D721Med (cell line): ENCODE results near the gene SORL1-AS1.

Source experiments
- DNase-seq: peaks from one replicate; pipeline ENCODE4 v3.0.0; 2011; ENCODE audit warnings: low spot score; ENCODE audit not compliant: insufficient read length
- FAIRE-seq: peaks from 2 replicates; lab custom pipeline; 2011; peaks lifted over from hg19 to GRCh38; lab: Jason Lieb, UNC
- TF ChIP-seq, protein P1 (sequence below): IDR thresholded peaks from 2 replicates; pipeline ENCODE4 v1.5.1; 2012; ENCODE audit warnings: mild to moderate bottlenecking, control low read depth; ENCODE audit not compliant: insufficient read depth; ENCODE audit errors: missing control alignments

Gene SORL1-AS1

GRCh38 chr11:121474680-121475079 lies 21.9 kb upstream of the SORL1-AS1 start:
- FAIRE-seq (no peak), DNase-seq (no peak)
- TF ChIP-seq, protein P1, sequence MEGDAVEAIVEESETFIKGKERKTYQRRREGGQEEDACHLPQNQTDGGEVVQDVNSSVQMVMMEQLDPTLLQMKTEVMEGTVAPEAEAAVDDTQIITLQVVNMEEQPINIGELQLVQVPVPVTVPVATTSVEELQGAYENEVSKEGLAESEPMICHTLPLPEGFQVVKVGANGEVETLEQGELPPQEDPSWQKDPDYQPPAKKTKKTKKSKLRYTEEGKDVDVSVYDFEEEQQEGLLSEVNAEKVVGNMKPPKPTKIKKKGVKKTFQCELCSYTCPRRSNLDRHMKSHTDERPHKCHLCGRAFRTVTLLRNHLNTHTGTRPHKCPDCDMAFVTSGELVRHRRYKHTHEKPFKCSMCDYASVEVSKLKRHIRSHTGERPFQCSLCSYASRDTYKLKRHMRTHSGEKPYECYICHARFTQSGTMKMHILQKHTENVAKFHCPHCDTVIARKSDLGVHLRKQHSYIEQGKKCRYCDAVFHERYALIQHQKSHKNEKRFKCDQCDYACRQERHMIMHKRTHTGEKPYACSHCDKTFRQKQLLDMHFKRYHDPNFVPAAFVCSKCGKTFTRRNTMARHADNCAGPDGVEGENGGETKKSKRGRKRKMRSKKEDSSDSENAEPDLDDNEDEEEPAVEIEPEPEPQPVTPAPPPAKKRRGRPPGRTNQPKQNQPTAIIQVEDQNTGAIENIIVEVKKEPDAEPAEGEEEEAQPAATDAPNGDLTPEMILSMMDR, result no peak

DNA sequence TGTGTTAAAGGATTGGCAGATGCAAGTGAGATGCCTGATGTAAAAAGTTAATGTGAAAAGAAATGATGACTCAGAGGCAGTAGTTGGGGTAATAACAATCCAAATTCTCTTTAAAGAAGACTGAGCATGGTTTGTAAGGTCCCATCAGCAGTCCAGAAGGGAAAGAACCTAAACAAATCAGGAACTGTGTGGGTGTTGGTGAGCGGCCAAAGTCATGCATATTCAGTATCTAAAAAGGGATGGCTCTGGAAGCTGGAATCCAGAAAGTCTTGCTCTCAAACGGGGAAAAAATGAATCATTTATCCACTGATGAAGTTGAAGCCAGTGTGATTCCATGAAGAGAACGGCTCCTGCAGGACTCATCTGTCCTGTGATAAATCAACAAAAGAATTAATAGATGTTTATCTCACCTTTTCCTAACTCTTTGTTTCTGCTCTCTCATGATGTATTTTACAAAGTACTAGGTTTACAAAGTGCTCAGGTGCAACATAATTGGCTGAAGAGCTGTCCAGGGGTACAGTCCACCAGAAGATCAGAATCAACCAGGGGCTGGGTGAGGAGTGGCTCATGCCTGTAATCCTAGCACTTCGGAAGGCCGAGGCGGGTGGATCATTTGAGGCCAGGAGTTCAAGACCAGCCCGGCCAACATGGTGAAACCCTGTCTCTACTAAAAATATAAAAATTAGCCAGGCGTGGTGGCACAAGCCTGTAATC lies 20.5 kb upstream of the SORL1-AS1 start:
- FAIRE-seq (no peak), DNase-seq (no peak)
- TF ChIP-seq, protein P1, result no peak

DNA sequence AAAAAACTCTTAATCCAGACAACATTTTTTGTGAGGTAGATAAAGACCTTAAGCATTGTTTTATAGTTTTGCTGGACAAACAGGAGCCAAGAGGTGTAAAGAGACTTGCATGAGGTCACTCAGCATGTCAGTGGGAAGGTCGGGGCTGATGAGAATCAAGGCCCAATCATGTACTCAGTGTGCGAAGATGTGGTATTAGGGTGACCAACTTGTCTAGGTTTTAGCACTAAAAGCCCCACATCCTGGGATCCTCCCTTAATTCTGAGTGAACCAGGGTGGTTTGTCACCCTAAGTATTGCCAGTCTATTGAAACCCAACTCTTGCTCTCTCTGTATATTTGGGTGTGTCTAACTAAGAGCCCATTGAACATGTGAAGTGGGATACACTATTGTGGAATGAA lies 19.5 kb upstream of the SORL1-AS1 start:
- DNase-seq, result no peak
- FAIRE-seq, result no peak
- TF ChIP-seq, protein P1, result no peak

DNA sequence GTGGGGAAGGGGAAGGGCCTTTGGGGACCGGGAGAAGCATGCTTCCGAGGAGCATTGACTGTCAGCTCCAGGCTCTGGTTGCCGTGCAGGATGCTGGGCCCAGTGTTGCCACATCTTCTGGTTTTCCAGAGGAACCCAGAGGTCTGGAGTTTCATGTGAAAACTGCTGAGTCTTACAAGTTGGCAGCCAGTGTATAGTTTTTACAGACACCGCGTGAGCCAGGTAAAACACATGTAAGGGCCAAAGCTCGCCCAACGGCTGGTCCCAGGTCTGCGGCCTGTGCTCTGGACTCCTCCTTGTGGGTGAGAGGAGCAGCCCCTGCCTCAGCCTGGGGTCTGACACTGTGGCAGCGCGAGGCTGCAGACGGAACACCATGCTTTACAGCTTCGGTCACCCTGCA lies 18.4 kb upstream of the SORL1-AS1 start:
- FAIRE-seq (no peak), DNase-seq (no peak)
- TF ChIP-seq, protein P1, result no peak

DNA sequence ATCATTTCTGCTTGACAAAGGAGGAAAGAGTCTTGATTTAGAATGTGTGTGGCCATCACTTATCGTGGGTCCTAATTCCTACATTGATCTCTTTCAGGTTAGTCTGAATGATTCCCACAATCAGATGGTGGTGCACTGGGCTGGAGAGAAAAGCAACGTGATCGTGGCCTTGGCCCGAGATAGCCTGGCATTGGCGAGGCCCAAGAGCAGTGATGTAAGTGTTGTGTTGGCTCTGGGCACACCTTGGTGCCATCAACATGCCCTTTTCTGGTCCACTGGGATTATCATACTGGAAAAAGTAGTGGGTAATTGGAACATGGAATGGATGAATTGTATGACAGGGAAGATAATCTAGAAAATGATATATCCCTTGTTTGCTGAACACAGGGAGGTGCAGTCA lies 17.1 kb upstream of the SORL1-AS1 start:
- TF ChIP-seq, protein P1, result no peak
- no peak for FAIRE-seq
- no peak for DNase-seq

DNA sequence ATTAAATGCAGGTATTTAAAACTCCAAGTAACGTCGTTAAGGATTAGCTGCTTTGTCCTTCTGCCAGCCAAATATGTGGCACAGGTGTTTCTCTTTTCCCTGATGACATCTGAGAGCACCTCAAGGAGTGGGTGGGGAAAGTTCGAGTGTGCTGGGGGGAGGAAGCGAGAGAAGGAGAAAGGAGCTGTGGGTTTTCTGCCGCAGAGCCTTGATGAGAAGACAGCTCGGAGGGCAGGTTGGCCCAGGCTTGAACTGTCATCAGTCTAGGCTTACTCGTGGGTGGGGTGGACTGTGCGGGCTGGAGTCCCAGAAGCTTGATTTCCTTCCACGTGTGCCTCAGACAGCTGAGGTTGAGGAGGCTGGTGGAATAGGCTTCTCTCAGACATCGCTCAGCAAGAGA lies 15.2 kb upstream of the SORL1-AS1 start:
- no peak for FAIRE-seq
- DNase-seq, result no peak

DNA sequence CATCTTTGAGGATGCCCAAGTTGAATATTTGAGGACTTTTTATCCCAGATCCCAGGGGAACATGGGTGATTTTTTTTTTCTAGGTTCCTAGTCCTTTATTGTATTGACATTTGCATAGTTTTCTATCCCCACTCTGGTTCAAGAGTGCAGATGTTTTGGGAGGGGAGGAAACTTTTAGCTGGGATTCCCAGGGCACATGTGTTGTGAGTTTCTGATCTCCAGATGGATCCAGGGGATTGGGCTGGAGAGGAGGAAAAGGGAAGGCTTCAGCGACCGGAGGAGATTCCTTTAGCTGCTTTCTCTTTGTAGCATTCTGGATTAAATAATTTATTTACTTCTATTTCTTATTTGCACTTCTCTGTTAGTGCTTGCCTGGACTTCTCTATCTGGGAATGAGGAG lies 14.7 kb upstream of the SORL1-AS1 start:
- no peak for DNase-seq
- TF ChIP-seq, protein P1, result no peak
- no peak for FAIRE-seq

More for the DNA sequence above, 15.2 kb upstream of the SORL1-AS1 start:
- TF ChIP-seq, protein P1, result no peak
